Superior temporal gyrus (tissue), 1 donor: ENCODE measurements around the gene ZNF561.

ENCODE experiments used
- DNase-seq: peaks from one replicate; pipeline ENCODE4 v3.0.0-alpha.2; 2016; ENCODE audit errors: extremely low spot score

Gene ZNF561

DNA sequence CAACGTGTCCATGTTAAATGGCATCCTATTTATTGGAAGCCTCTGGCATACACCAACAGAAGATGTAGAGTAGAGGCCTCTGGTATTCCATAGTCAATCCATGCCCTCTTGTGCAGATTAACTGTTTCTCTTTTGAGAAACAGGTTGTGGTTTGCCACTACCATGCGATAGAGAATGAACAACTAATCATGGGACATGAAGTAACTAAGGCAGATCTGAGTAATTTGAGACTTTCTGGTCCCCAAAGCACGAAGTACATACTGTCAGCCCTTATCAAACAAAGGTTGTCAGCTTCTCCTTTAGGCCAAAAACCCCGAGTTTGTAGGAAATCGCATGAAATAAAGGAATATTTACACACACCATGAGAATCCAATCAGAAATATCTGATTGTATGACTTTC lies 40.3 kb downstream of the ZNF561 start:
- DNase-seq: no peak

DNA sequence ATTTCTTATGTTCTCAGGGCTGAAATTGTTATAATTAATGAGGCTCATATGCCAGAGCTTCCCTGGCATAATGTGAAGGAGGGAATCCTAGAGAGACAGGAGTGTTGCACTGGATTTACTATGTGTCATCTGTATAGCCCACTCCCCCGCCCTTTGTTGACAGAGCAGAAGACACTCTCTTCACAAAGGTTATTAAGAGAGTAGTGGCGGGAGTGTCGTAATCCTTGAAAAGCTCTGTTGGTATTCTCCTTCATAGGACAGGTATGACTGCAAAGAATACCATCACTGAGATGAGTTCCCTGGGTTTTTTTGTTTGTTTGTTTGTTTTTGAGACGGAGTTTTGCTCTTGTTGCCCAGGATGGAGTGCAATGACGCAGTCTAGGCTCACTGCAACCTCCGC lies 50.8 kb downstream of the ZNF561 start:
- DNase-seq: no peak

DNA sequence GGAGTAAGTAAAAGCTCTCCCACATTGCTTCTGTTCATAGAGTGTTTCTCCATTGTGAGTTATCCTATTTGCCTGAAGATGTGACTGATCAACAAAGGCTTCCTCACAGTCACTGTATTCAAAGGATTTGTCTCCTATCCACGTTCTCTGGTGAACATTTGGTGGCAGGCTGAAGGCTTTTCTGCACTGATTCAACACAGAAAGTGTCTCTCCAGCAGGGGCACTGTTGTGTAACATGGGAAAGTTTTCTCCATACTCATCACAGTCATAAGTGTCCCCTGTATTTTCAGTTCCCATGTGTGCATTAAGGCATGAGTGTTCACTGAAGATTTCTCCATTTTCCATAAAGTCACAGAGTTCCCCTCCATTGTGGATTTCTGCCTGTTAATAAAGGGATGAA lies 54.3 kb downstream of the ZNF561 start:
- no peak for DNase-seq

DNA sequence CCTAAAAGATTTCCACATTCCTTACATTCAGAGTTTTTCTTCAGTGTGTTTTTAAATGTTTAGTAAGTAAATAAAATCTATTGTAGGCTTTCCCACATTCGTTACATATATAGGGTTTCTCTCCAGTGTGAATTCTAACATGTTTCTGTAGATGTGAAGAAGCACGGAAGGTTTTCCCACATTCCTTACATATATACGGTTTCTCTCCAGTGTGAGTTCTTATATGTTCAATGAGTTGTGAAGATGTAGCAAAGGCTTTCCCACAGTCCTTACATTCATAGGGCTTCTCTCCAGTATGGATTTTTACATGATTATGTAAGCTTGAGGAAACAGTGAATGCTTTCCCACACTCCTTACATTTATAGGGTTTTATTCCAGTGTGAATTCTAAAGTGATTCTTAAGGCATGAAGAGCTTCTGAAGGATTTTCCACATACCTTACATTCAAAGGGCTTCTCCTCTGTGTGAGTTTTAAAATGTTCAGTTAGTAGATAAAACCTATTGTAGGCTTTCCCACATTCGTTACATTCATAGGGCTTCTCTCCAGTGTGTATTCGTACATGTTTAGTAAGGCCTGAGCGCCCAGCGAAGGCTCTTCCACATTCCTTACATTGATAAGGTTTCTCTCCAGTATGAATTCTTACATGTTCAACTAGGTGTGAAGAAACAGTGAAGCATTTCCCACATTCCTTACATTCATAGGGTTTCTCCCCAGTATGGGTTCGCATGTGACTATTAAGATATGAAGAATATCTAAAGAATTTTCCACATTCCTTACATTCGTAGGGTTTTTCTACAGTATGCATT lies 54.9 kb downstream of the ZNF561 start:
- DNase-seq: no peak
